HS-27A (cell line): ENCODE results near the gene ATG4B.

Experiments used
- DNase-seq: peaks from one replicate; pipeline ENCODE4 v3.0.0-alpha.2; 2012; ENCODE audit warnings: low read depth, missing footprints

The ATG4B gene

DNA sequence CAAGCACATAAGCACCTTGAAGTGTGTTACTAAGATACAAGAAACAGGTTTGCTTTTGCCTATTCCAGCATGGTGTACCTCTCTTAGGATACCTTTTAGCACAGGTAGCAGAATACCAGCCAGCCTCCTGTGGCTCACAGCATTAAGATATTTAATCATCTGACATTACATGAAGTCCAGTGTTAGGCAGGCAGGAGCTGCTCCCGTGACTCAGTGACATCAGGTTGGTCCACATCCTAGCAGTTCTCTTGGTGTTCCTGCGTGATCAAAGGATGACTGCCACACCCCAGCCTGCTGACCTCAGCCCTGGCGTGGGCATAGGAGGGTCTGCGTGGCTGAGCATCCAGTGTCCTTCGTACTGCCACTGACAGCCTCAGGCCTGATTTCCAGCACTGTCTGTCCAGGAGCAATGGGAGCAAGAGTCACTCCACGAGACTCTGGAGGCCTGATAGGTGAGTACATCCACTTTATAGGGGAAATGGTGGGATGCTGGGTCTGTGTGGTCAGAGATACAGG is 52.8 kb downstream of the ATG4B start:
- DNase-seq, result no peak

DNA sequence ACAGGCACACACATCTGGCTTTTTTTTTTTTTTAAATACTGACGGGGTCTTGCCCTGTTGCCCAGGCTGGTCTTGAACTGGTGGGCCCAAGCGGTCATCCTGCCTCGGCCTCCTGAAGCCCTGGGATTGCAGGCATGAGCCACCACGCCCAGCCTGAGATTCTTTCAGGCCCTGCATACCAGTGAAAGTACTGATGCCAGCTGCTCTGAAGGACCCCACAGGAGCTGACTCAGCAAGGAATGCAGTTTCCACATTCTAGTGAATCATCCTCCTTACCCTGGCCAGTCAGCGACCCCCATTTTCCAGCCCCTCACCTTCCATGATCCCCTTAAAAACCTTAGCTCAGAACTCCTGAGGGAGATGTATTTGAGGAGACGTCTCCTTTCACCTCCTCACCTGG is 55.0 kb downstream of the ATG4B start:
- no peak for DNase-seq

DNA sequence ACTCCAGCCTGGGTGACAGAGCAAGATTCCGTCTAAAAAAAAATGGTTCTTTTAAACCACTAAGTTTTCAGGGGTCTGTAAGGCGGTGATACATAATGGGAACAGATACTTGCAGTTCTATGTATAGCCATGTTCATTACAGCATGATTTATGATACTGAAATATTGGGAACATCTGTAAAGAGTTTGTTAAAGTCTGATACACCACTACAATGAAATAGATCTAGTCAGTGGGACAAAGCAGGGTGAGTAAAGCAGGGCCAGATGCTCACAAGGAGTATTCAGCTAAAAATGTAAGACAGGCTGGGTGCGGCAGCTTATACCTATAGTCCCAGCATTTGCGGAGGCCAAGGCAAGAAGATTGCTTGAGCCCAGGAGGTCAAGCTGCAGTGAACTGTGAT is 58.2 kb downstream of the ATG4B start:
- no peak for DNase-seq

DNA sequence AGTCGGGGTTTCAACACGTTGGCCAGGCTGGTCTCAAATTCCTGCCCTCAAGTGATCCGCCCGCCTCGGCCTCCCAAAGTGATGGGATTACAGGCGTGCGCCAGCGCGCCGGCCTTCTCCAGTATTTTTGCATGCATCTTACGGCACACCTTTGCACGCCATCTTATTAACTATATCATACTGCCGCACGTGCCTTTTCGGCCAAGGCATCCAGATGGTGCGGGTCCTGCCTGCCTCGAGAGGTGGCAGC is 63.6 kb downstream of the ATG4B start:
- no peak for DNase-seq

DNA sequence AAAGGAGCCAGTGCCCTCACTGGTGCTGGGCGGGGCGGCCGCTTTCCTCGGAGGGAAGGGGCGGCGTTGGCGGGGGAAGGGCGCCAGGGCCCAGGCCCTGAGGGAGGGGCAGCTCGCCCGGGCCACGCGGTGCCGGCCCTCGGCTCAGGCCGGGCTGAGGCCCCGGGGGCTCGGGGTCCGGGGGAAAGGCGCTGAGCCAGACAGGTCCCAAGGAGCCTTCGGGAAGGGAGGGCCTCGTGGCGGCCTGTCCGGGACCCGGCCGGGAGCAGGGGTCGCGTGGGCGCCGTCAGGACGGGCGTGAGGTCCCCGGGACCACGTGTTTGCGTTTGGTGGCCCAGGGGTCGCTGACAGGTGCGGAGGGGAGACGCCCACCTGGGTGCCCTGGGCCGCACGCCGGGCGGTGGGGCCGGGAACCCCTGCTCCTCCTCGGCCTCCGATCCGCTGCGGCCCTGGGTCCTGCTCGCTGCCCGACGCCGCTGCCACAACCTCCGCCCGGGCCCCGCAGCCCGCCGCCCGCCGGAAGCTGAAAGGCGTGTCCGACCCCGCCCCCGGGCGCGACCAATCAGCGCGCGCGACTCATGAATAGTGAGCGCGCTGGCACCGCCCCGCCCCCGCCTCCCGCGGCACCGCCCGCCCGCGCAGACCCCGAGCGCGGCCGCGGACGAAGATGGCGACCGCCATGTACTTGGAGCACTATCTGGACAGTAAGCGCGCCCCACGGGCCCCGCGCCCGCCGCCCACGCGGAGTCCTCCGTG is 64.1 kb downstream of the ATG4B start, which contains the start of gene ING5:
TSS of gene ING5 (plus strand) at position 641 of the 756 bp plus-strand sequence. CDS start at position 668, 27 bp downstream.
- no peak for DNase-seq

DNA sequence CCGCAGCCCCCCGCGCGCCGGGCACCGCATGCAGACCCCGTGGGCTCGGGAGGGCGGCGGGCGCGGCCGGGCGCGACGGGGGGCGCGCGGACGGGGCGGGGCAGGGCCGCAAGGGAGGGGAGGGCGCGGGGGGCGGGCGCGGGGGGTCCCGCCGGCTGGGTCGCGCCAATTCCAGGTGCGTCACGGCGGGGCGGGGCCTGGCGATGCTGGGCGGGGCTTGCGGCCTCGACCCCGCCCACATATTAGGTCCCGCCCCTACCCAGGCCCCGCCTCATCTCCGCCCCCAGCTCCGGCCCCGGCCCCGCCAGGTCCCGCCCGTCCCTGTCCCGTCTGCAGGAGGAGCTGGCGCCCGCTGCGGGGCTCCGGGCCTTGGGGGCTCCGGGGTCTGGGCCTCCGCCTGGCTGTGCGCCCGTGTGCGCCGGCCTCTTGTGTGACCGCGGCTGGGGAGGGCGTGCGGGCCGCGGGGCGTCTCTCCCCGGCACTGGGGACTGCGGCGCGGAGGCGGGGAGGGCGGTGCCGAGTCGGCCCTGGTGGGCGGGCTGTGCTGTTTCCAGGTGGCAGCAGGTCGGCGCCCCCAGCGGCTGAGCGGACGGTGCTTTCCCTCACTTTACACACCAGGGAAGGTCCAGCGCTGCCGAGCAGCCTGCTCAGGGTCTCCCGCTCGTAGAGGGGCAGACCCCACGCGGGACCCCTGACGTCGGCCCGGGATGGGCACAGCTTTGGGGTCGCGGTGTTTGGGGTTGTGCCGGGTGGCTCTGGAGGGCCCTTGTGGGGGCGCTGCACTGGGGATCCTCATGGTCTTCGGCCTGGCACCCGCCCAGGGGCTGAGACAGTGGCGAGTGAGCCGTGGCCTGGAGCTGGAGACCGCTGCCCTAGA is 64.9 kb downstream of the ATG4B start:
- DNase-seq, result no peak

DNA sequence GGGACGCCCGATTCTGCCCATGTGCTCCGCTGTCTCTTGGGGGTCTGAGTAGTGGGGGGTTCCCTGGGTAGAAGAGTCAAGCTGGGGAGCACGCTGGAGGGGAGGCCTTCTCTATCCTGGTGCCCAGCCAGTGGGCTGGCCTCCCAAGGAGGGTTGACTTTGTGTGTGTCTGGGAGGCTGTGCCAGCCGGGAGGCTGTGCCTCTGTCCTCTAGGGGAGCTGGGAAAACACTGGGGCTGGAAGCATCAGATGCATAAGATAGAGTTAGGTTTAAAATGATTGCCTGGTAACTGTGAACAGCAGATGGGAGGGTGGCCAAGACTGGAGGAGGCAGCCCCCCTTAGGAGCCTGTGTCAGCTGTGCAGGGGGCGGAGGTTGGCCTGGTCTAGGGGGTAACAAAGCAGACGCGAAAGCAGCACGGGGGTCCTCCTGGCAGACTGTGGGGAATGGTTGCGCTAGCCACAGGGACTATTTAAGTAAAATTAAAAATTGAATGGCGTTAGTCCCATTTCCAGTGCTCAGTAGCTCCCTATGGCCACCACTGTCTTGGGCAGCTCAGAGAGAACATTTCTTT is 65.6 kb downstream of the ATG4B start:
- no peak for DNase-seq

DNA sequence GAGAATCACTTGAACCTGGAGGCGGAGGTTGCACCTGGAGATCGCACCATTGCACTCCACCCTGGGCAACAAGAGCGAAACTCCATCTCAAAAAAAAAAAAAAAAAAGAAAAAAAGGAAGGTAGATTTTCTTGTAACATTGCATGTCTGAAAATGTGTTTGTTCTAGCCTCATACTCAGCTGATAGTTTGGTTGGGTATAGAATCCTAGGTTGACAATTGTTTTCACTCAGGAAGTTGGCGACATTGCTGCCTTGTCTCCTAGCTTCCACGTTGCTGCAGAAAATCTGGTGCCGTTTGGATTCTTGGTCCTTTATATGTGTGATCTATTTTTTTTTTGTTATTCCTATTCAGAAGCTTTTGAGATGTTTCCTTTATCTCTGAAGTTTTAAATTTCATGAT is 69.0 kb downstream of the ATG4B start:
- no peak for DNase-seq

DNA sequence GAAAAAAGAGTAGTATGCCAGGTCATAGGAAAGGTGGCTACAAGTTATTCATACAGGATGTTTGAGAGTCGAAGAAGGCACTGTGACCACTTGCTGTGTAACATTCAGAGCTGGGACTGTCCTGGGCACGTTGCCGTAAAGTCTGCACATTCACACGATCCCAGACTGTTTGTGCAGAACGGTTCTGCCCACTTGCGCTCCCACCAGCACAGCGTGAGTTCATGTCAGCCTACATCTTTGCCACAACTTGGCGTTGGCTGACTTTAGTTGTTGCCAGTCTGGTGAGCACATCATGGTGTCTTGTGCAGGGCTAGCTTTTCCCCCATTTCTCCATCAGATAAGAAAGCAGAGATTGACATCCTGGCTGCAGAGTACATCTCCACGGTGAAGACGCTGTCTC is 71.4 kb downstream of the ATG4B start:
- DNase-seq, result no peak

DNA sequence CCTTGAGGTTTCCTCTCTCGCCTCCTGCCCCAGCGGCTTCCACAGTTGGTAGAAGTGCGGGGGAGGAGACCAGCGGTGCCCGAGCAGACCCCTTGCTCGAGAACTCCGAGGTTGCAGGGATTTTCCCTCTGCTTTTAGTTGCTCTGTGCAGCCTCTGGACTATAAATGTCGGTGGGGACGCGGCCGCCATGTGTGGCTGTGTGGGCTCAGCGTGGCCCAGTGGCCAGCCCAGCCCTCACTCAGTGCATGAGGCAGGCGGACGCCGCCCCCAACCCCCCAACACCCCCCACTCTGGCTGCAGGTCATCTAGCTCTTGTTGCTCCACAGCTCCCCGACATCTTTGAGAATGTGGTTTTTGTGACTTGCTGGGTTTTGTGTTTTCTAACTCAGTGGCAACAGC is 81.6 kb downstream of the ATG4B start:
- DNase-seq, result no peak

DNA sequence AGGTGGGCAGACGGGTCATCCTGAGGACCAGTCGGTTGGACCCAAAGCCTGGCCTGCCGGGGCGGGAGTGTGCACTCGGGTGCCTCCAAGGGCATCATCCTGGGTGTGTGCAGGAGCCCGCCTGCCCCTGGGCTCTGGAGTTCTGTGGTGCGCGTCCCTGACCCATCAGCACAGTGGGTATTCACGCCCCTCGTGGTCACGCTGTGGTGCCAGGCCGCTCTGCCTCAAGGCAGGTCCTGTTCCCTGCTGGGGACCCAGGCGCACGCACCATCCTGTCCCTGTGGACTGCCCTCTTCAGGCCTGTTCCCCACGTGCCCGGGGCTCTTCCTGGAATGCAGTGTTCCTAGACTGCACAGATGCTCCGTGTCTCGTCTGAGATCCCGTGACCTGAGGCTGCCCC is 82.6 kb downstream of the ATG4B start:
- DNase-seq, result no peak

DNA sequence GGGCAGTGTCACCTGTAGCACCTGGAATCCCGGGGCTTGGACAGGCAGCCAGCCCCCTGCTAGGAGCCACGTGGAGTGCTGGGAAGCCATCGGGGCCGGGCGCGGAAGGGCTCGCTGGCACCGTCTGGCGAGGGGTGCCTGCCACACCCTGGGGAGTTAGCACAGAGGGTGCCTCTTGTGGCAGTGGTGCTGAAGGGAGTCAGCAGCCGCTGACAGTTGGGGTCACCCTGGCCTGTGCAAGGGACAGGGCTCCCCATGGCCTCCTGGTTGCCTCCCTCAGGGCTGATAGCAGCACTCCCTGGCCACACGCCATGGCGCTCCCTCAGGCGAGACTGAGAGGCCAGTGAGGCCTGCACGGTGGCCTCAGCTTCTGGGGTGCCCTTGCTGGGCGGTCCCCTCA is 83.1 kb downstream of the ATG4B start:
- no peak for DNase-seq

DNA sequence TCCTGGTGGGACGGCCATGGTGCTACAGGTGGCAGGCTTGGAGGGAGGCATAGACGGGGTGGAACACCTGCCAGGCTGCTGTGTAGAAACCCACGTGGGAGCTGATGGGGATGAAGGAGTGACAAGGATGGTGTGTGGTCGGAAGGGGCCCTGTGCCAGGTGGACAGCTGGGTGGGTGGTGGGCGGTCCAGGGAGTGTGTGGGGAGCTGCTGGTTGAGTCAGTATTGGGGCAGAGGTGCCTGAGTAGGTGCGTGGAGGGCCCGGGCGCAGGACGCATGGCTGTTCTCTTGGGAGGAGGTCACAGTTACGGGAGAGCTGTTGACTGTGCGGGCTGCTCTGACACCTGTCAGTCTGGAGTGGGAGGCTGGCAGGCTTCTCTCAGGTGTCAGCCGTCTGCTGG is 84.4 kb downstream of the ATG4B start:
- no peak for DNase-seq

DNA sequence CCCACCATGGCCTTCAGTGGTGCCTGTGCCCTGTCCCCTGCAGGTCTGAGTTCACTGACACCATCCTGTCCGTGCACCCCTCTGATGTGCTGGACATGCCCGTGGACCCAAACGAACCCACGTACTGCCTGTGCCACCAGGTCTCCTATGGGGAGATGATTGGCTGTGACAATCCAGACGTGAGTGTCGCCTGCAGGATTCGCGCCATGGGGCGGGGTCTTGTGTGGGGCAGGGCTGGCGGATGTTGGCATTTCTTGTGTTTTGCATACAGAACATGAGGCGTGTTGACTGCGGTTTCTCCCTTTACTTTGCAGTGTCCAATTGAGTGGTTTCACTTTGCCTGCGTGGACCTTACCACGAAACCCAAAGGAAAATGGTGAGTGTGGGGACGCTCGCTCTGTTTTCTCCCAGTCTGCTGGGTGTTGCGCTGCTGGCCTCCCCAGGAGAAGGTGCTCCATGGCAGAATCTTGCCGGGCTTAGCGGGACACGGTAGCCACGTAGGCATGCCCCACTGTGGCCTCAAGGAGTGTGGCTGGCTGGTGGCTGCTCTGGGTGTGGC is 85.5 kb downstream of the ATG4B start:
- DNase-seq, result no peak
